HL-60 (cell line): ENCODE measurements around the gene CYS1.

Experiments used
- DNase-seq, 2 experiments: peaks; one replicate each; pipeline ENCODE4 v3.0.0-alpha.2; 2010 to 2020; ENCODE audit warnings: low read depth in 1 of 2, low spot score in 1 of 2
- H3K27ac ChIP-seq: fragments of 250-450 bp; sonication (Bioruptor Pico); replicated peaks from 2 replicates; pipeline ENCODE4 v1.5.1; 2020; ENCODE audit warnings: mild to moderate bottlenecking, moderate library complexity
- H3K27me3 ChIP-seq: fragments of 250-450 bp; sonication (Bioruptor Pico); 2 replicates; pipeline ENCODE4 v1.5.1; 2021; ENCODE audit warnings: mild to moderate bottlenecking, moderate library complexity; ENCODE audit not compliant: insufficient read depth, poor library complexity, severe bottlenecking
- H3K4me3 ChIP-seq: replicated peaks from 2 replicates; pipeline ENCODE4 v1.5.1; 2011; ENCODE audit warnings: mild to moderate bottlenecking, control low read depth, low read length; ENCODE audit not compliant: insufficient read depth
- CTCF ChIP-seq: IDR thresholded peaks from one replicate; pipeline ENCODE4 v1.5.1; 2011; ENCODE audit warnings: low read length, control low read depth, inconsistent platforms; ENCODE audit not compliant: insufficient read depth
- GABPA ChIP-seq: IDR thresholded peaks from 2 replicates; pipeline ENCODE4 v1.6.1; 2012; ENCODE audit warnings: low read depth
- POLR2AphosphoS5 ChIP-seq: IDR thresholded peaks from 2 replicates; pipeline ENCODE4 v1.6.1; 2012; ENCODE audit warnings: low read depth
- REST ChIP-seq: IDR thresholded peaks from 2 replicates; pipeline ENCODE4 v1.6.1; 2012; ENCODE audit warnings: low read depth; ENCODE audit not compliant: insufficient replicate concordance
- SPI1 ChIP-seq: IDR thresholded peaks from 2 replicates; pipeline ENCODE4 v1.6.1; 2012; ENCODE audit warnings: low read depth, mild to moderate bottlenecking, borderline replicate concordance

CYS1 gene

GRCh38 chr2:10054976-10055375 lies 25.2 kb downstream of the CYS1 start:
- Histone ChIP-seq H3K4me3 (no peak overlapping the region), H3K27me3 (peaks cover 2% of the 10 kb centered on the region), H3K27ac (no peak overlapping the region)
- DNase-seq, result no peak
- TF ChIP-seq POLR2AphosphoS5 (no peak), SPI1 (no peak), REST (no peak), CTCF (no peak), GABPA (no peak)

GRCh38 chr2:10054424-10054823 lies 25.8 kb downstream of the CYS1 start:
- no peak overlapping the region for H3K27ac ChIP-seq
- no peak for TF ChIP-seq CTCF
- no peak for TF ChIP-seq POLR2AphosphoS5
- no peak for TF ChIP-seq REST
- no peak for TF ChIP-seq GABPA
- no peak for TF ChIP-seq SPI1

GRCh38 chr2:10053351-10053750 lies 26.9 kb downstream of the CYS1 start:
- TF ChIP-seq SPI1, result no peak
- TF ChIP-seq POLR2AphosphoS5, result no peak
- TF ChIP-seq CTCF, result no peak
- TF ChIP-seq REST, result no peak
- TF ChIP-seq GABPA, result no peak
- Histone ChIP-seq H3K4me3 (no peak overlapping the region), H3K27me3 (peaks cover 2% of the 10 kb centered on the region), H3K27ac (no peak overlapping the region)
- DNase-seq, result no peak

More at GRCh38 chr2:10054424-10054823, 25.8 kb downstream of the CYS1 start:
- no peak for DNase-seq
- Histone ChIP-seq H3K27me3 (peaks cover 2% of the 10 kb centered on the region), H3K4me3 (no peak overlapping the region)
